Measurements from ENCODE around the gene MMD. TPM values are rescaled to one million over a fixed set of nuclear protein-coding genes. Genes with fewer than 3 reads are reported as not detected.
A peak's percentile ranks its signal among the peaks of the same experiment; 100 is the strongest.

MMD gene
- total and polyA plus RNA-seq, 11 donors: 8.2 to 25.0 (median 12.4) TPM

GRCh38 chr17:55354010-55354409 is 67.6 kb downstream of the MMD start:
- intact Hi-C loops (cut with DNase I): loop anchor here in 4 of 10 donors (5.0 to 10.0 kb wide), 6 partner anchors 61 to 367 kb away; partner anchors contain the start of gene SMIM36 (in 2 of the 4)
- no peaks in the 10 kb centered on the region for H3K36me3 ChIP-seq

GRCh38 chr17:55351226-55351625 is 70.4 kb downstream of the MMD start:
- DNase-seq (no peak), ATAC-seq (no peak)
- intact Hi-C loops (cut with DNase I): loop anchor here in 4 of 10 donors (5.0 to 10.0 kb wide), 6 partner anchors 64 to 364 kb away; partner anchors contain the start of gene SMIM36 (in 2 of the 4)
- Histone ChIP-seq H3K4me1 (peaks cover 0 to 9% (median 0%) of the 10 kb centered on the region in 12 donors), H3K27ac (peak overlapping the region in 1 of 12 donors; percentile 26), H3K27me3 (no peaks in the 10 kb centered on the region), H3K9me3 (peaks cover 0 to 6% (median 0%) of the 10 kb centered on the region in 12 donors), H3K36me3 (no peaks in the 10 kb centered on the region), H3K4me3 (no peak overlapping the region)
- no peak for TF ChIP-seq CTCF (IDR thresholded peaks at IDR 0.05)
- no peak for TF ChIP-seq POLR2A (IDR thresholded peaks at IDR 0.05)
- 96 to 100% (median 97%) methylated on average over 1 of the region's 1 CpG for WGBS, 4 donors

More at GRCh38 chr17:55354010-55354409, 67.6 kb downstream of the MMD start:
- H3K4me3 ChIP-seq: no peak overlapping the region
- WGBS, 4 donors: 16 to 41% (median 31%) methylated on average over 1 of the region's 1 CpG
- H3K9me3 ChIP-seq: no peaks in the 10 kb centered on the region
- TF ChIP-seq CTCF (IDR thresholded peaks at IDR 0.05) (no peak), POLR2A (IDR thresholded peaks at IDR 0.05) (no peak)
- H3K27me3 ChIP-seq: no peaks in the 10 kb centered on the region
- no peak for ATAC-seq
- no peak overlapping the region for H3K27ac ChIP-seq
- DNase-seq: no peak
- peaks cover 0 to 1% (median 0%) of the 10 kb centered on the region in 12 donors for H3K4me1 ChIP-seq

- no peaks in the 10 kb centered on the region for H3K27me3 ChIP-seq
- H3K36me3 ChIP-seq: no peaks in the 10 kb centered on the region
- peaks cover 0 to 7% (median 0%) of the 10 kb centered on the region in 12 donors for H3K9me3 ChIP-seq
- TF ChIP-seq CTCF (IDR thresholded peaks at IDR 0.05): no peak
- no peak for TF ChIP-seq POLR2A (IDR thresholded peaks at IDR 0.05)
- ATAC-seq (no peak), DNase-seq (no peak)
- no peak overlapping the region for H3K4me3 ChIP-seq
- intact Hi-C loops (cut with DNase I): loop anchor here in 4 of 10 donors (5.0 to 10.0 kb wide), 6 partner anchors 64 to 364 kb away; partner anchors contain the start of gene SMIM36 (in 2 of the 4)
- H3K4me1 ChIP-seq: peaks cover 0 to 9% (median 0%) of the 10 kb centered on the region in 12 donors
- WGBS, 4 donors: 48 to 56% (median 50%) methylated on average over 2 of the region's 2 CpGs
- H3K27ac ChIP-seq: peak overlapping the region in 1 of 12 donors; percentile 26
Observed at GRCh38 chr17:55350825-55351205, 70.8 kb downstream of the MMD start.

GRCh38 chr17:55348749-55349354 is 72.8 kb downstream of the MMD start:
- H3K9me3 ChIP-seq: peaks cover 0 to 7% (median 0%) of the 10 kb centered on the region in 12 donors
- DNase-seq: peak in 4 of 5 donors; percentile 16 to 37 (median 34)
- H3K27me3 ChIP-seq: no peaks in the 10 kb centered on the region
- H3K4me3 ChIP-seq: no peak overlapping the region
- intact Hi-C loops (cut with DNase I): loop anchor here in 8 of 10 donors (1.0 to 10.0 kb wide), 9 partner anchors 86 to 357 kb away; no protein-coding TSS in a partner anchor
- ATAC-seq: peak in 3 of 4 donors; percentile 69 to 78 (median 76)
- no peaks in the 10 kb centered on the region for H3K36me3 ChIP-seq
- H3K4me1 ChIP-seq: peaks cover 0 to 9% (median 0%) of the 10 kb centered on the region in 12 donors
- H3K27ac ChIP-seq: no peak overlapping the region
- 12 to 17% (median 15%) methylated on average over 10 of the region's 10 CpGs for WGBS, 4 donors
- TF ChIP-seq CTCF (IDR thresholded peaks at IDR 0.05) (peak; percentile 77 to 95 (median 85)), POLR2A (IDR thresholded peaks at IDR 0.05) (no peak)

Measured in heart left ventricle (tissue), 16 donors.